ENCODE data around the gene ILKAP. TPM values are rescaled to one million over a fixed set of nuclear protein-coding genes. Genes with fewer than 3 reads are reported as not detected.

ILKAP gene
- total and polyA plus RNA-seq, 2 experiments from 2014 or later: 25.7 to 81.9 TPM

DNA sequence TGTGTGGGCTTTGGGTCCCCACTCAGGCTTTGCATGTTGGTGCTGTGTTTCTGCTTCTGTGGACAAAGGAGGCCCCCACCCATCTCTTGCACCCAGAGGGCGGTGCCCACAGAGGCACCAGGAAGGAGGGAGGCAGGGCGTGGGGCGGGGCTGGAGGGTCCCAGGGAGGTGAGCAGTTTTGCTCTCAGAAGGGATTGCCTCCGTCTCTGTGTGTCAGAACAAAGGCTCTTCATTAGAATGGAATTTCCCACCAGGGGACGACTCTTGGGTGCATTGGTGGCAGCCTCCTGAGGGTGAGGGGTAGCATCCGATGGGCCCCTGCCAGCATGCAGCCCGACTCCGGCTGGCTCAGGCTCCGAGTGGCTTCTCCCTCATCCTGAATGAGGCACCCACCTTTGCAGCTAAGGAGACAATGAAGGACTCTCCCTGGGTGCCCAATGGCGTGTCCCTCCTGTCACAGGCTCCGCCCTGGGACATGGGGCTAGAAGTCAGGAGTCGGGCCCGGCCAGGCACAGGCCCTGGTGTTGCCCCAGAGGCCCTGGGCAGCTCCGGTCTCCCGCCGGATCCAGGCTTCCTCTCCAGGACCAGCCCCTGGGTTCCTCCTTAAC, 51.8 kb downstream of the ILKAP start:
- Histone ChIP-seq H3K4me1 (ENCODE audit: low read depth) (no peaks in the 10 kb centered on the region), H3K27ac (no peak overlapping the region), H3K27me3 (peaks cover under 1% of the 10 kb centered on the region), H3K4me3 (no peak overlapping the region), H3K36me3 (no peaks in the 10 kb centered on the region), H3K9me3 (ENCODE audit: low read depth) (no peaks in the 10 kb centered on the region)
- TF ChIP-seq, protein P1, sequence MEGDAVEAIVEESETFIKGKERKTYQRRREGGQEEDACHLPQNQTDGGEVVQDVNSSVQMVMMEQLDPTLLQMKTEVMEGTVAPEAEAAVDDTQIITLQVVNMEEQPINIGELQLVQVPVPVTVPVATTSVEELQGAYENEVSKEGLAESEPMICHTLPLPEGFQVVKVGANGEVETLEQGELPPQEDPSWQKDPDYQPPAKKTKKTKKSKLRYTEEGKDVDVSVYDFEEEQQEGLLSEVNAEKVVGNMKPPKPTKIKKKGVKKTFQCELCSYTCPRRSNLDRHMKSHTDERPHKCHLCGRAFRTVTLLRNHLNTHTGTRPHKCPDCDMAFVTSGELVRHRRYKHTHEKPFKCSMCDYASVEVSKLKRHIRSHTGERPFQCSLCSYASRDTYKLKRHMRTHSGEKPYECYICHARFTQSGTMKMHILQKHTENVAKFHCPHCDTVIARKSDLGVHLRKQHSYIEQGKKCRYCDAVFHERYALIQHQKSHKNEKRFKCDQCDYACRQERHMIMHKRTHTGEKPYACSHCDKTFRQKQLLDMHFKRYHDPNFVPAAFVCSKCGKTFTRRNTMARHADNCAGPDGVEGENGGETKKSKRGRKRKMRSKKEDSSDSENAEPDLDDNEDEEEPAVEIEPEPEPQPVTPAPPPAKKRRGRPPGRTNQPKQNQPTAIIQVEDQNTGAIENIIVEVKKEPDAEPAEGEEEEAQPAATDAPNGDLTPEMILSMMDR (IDR thresholded peaks at IDR 0.05; ENCODE audit: low read depth, low read length): no peak
- no peak for DNase-seq (ENCODE audit: low read depth in 1 of 2, low spot score in 1 of 2)

DNA sequence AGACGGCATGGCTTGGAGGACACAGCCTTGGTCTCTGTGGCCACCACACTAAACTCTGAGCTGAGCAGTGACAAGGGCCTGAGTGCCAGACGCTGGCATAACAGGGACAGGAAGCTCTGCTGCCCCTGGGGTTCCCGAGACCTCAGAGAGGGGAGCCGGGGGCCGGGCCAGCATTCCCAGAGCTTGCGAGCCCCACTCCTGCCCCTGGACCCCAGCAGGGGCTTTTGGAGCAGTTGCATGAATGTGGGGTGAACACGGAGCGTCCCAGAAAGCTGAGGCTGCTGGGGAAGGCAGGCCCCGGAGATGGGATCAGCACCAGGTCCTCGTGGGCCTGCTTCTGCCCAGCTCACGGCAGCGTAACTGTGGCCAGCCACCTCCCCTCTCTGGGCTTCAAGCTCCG, 52.3 kb downstream of the ILKAP start:
- H3K36me3 ChIP-seq: no peaks in the 10 kb centered on the region
- DNase-seq (ENCODE audit: low read depth in 1 of 2, low spot score in 1 of 2): no peak
- no peaks in the 10 kb centered on the region for H3K4me1 ChIP-seq (ENCODE audit: low read depth)
- no peak overlapping the region for H3K27ac ChIP-seq
- H3K9me3 ChIP-seq (ENCODE audit: low read depth): no peaks in the 10 kb centered on the region
- TF ChIP-seq, protein P1 (IDR thresholded peaks at IDR 0.05; ENCODE audit: low read depth, low read length): no peak
- H3K4me3 ChIP-seq: no peak overlapping the region
- no peaks in the 10 kb centered on the region for H3K27me3 ChIP-seq

DNA sequence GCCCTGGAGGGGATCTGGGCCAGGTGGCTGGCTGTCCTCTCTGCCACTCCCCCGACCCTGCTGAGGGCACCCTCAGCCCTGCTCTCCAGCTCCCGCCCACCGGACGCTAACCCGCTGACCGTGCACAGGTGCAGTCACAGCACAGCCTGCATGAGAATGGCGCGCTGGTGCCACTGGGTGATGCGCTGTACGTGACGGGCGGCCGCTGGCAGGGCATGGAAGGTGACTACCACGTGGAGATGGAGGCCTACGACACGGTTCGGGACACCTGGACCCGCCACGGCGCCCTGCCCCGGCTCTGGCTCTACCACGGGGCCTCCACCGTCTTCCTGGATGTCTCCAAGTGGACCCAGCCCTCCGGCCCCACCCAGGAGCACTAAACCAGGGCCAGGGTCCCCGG, 52.8 kb downstream of the ILKAP start:
- TF ChIP-seq, protein P1 (IDR thresholded peaks at IDR 0.05; ENCODE audit: low read depth, low read length): no peak
- Histone ChIP-seq H3K27me3 (no peaks in the 10 kb centered on the region), H3K27ac (no peak overlapping the region), H3K4me1 (ENCODE audit: low read depth) (no peaks in the 10 kb centered on the region), H3K4me3 (no peak overlapping the region), H3K36me3 (no peaks in the 10 kb centered on the region), H3K9me3 (ENCODE audit: low read depth) (no peaks in the 10 kb centered on the region)
- no peak for DNase-seq (ENCODE audit: low read depth in 1 of 2, low spot score in 1 of 2)

DNA sequence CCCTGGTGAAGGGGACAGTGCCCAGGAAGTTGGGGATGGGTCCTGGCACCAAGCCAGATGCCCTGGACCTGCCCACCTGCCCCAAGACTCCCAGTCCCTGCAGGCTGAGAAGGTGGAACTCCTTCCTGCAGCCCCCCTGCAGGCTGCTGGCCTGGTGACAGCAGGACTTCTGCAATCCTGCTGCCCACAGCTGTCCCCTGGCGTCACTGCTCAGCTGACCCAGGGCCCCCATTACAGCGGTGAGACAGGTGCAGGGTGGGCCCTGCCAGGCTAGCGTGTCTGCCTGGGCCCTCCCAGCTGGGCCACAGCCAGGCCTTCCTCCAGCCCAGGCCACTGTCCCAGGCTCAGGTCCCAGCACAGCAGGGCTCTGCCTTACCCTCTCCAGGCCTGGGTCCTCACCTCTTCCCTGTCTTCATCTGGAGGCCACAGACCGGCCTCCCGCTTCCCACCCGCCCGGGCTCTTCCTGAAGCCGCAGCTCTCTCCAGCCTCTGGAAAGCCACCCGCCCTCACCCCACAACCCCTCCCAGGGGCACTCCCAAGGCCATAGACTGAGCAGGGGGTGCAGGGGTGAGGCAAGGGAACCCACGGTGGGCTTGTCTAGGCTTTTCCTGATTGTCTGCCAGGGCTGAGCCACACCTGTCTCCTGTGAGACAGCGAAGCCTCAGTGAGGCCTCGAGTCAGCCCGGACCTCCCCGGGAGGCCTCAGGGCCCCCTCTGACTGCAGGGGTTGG, 53.5 kb downstream of the ILKAP start:
- Histone ChIP-seq H3K27ac (no peak overlapping the region), H3K4me1 (ENCODE audit: low read depth) (no peaks in the 10 kb centered on the region), H3K36me3 (no peaks in the 10 kb centered on the region), H3K9me3 (ENCODE audit: low read depth) (no peaks in the 10 kb centered on the region), H3K27me3 (no peaks in the 10 kb centered on the region), H3K4me3 (no peak overlapping the region)
- TF ChIP-seq, protein P1 (IDR thresholded peaks at IDR 0.05; ENCODE audit: low read depth, low read length): no peak
- DNase-seq (ENCODE audit: low read depth in 1 of 2, low spot score in 1 of 2): no peak

DNA sequence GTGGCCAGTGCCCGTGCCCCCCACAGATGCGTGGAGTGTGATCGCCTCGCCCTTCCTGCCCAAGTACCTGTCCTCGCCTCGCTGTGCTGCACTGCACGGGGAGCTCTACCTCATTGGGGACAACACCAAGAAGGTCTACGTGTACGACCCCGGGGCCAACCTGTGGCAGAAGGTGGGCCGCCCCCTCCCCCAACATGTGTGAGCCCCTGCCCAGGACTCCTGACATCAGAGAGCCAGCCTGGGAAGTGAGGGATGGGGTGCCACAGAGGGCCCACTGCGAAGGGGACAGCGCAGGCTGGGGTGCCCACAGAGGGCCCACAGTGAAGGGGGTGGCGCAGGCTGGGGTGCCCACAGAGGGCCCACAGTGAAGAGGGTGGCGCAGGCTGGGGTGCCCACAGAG, 54.5 kb downstream of the ILKAP start:
- no peak for DNase-seq (ENCODE audit: low read depth in 1 of 2, low spot score in 1 of 2)
- Histone ChIP-seq H3K27me3 (no peaks in the 10 kb centered on the region), H3K4me1 (ENCODE audit: low read depth) (no peaks in the 10 kb centered on the region), H3K27ac (no peak overlapping the region), H3K9me3 (ENCODE audit: low read depth) (no peaks in the 10 kb centered on the region), H3K36me3 (no peaks in the 10 kb centered on the region), H3K4me3 (no peak overlapping the region)
- TF ChIP-seq, protein P1 (IDR thresholded peaks at IDR 0.05; ENCODE audit: low read depth, low read length): no peak
